ENCODE results near the gene PTPRM. TPM values are rescaled to one million over a fixed set of nuclear protein-coding genes. Genes with fewer than 3 reads are reported as not detected.

PTPRM gene
- total and polyA plus RNA-seq, 2 of the 4 experiments (the other 2 are of a cell fraction) = 28.3 to 51.2 TPM

DNA sequence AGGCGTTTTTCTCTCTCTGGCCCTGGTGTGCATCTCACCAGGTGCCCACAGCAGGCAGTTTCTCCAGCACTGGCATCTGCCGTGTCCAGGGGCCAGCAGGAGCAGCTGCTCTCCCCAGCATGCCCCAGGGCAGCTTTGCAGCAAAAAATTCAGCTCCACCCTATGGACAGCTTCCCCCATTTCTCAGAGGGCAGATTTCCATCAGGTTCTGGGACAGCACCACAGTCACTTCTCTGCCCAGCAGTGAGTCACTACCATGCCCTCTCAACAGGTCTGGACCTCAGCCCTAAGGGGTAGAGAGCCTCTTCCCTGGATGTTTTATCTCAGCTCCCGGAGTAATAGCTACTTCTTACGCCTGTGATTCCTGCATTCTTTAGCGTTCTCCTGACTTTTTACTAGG lies 871.9 kb downstream of the PTPRM start:
- H4K20me1 ChIP-seq (ENCODE audit: insufficient read depth, low read length) = no peaks in the 10 kb centered on the region
- no peak overlapping the region for H3K14ac ChIP-seq (replicated peaks; ENCODE audit: low read depth, low read length)
- no peak overlapping the region for H2AK9ac ChIP-seq (replicated peaks; ENCODE audit: low read depth, low read length, poor library complexity)
- no peak overlapping the region for H3K56ac ChIP-seq (ENCODE audit: extremely low read depth, insufficient read depth, low read length)
- no peak for ATAC-seq (ENCODE audit: low read depth)
- H3K4me3 ChIP-seq (ENCODE audit: insufficient read depth, low read depth, low read length) = no peak overlapping the region
- no peak overlapping the region for H3K27ac ChIP-seq (ENCODE audit: insufficient read depth, low read length)
- H3K9ac ChIP-seq (ENCODE audit: low read depth, low read length) = no peak overlapping the region
- 77% methylated on average over 2 of the region's 5 CpGs; no CpG with 5 or more reads in 1 of the 2 experiments for WGBS, 2 experiments (ENCODE audit: extremely low coverage in 2 of 2, insufficient read length in 1 of 2)
- no peak overlapping the region for H2AK5ac ChIP-seq (ENCODE audit: low read depth, low read length)
- no peak overlapping the region for H2BK120ac ChIP-seq (ENCODE audit: low read depth, low read length)
- CTCF ChIA-PET = no interaction called here
- peaks cover 5% of the 10 kb centered on the region for H3K9me3 ChIP-seq (ENCODE audit: control insufficient read depth, insufficient read depth, low read length)
- H2BK5ac ChIP-seq (ENCODE audit: low read depth, low read length, poor library complexity, severe bottlenecking) = no peak overlapping the region
- in situ Hi-C loops (cut with MboI; ENCODE audit: low sequenced_read_pairs) (no loop called here), intact Hi-C loops (cut with micrococcal nuclease) (no loop called here), dilution Hi-C loops (cut with HindIII; ENCODE audit: low sequenced_read_pairs, unreplicated experiment) (no loop called here)
- no peak overlapping the region for H3K18ac ChIP-seq (ENCODE audit: low read depth, low read length)
- H3K4ac ChIP-seq (ENCODE audit: low read depth, low read length) = no peak overlapping the region
- no peaks in the 10 kb centered on the region for H3K4me1 ChIP-seq (ENCODE audit: control insufficient read depth, insufficient read depth, low read length)
- no peak overlapping the region for H4K8ac ChIP-seq (ENCODE audit: low read depth in 2 of 2, low read length in 2 of 2)
- no TSS peak for BruUV-seq (replicated peaks)
- no peak overlapping the region for H2BK15ac ChIP-seq (ENCODE audit: low read depth, low read length)
- no peak overlapping the region for H2AFZ ChIP-seq (replicated peaks; ENCODE audit: low read length, poor library complexity)
- H3K27me3 ChIP-seq (ENCODE audit: control insufficient read depth, insufficient read depth, low read length) = peaks cover 39% of the 10 kb centered on the region
- no peaks in the 10 kb centered on the region for H3K9me1 ChIP-seq (ENCODE audit: insufficient read depth, low read length)
- no peak for DNase-seq
- TF ChIP-seq, protein P1, sequence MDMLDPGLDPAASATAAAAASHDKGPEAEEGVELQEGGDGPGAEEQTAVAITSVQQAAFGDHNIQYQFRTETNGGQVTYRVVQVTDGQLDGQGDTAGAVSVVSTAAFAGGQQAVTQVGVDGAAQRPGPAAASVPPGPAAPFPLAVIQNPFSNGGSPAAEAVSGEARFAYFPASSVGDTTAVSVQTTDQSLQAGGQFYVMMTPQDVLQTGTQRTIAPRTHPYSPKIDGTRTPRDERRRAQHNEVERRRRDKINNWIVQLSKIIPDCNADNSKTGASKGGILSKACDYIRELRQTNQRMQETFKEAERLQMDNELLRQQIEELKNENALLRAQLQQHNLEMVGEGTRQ (IDR thresholded peaks at IDR 0.05; ENCODE audit: low read depth, low read length) = no peak
- TF ChIP-seq RAD21 (IDR thresholded peaks at IDR 0.05; ENCODE audit: low read length) = no peak
- no peak for TF ChIP-seq POLR2A (IDR thresholded peaks at IDR 0.05; ENCODE audit: low read depth, low read length)
- no peak for TF ChIP-seq MAZ (IDR thresholded peaks at IDR 0.05; ENCODE audit: borderline replicate concordance, low read depth, low read length)
- no peak for TF ChIP-seq FOS (IDR thresholded peaks at IDR 0.05; ENCODE audit: low read depth, low read length)
- no peak for TF ChIP-seq BHLHE40 (IDR thresholded peaks at IDR 0.05; ENCODE audit: low read depth, low read length)
- TF ChIP-seq RFX5 (IDR thresholded peaks at IDR 0.05; ENCODE audit: low read depth, low read length) = no peak
- TF ChIP-seq NFE2L2 (IDR thresholded peaks at IDR 0.05; ENCODE audit: low read depth, low read length) = no peak
- TF ChIP-seq MXI1 (IDR thresholded peaks at IDR 0.05; ENCODE audit: borderline replicate concordance, low read depth, low read length) = no peak
- TF ChIP-seq, protein P2, sequence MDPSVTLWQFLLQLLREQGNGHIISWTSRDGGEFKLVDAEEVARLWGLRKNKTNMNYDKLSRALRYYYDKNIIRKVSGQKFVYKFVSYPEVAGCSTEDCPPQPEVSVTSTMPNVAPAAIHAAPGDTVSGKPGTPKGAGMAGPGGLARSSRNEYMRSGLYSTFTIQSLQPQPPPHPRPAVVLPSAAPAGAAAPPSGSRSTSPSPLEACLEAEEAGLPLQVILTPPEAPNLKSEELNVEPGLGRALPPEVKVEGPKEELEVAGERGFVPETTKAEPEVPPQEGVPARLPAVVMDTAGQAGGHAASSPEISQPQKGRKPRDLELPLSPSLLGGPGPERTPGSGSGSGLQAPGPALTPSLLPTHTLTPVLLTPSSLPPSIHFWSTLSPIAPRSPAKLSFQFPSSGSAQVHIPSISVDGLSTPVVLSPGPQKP (IDR thresholded peaks at IDR 0.05; ENCODE audit: borderline replicate concordance, low read depth, low read length) = no peak
- no peak for TF ChIP-seq CHD1 (IDR thresholded peaks at IDR 0.05; ENCODE audit: low read depth, low read length)
- no peak for TF ChIP-seq RCOR1 (IDR thresholded peaks at IDR 0.05; ENCODE audit: insufficient replicate concordance, low read length)
- TF ChIP-seq CEBPB (IDR thresholded peaks at IDR 0.05; ENCODE audit: low read depth, low read length) = no peak
- TF ChIP-seq, protein P3, sequence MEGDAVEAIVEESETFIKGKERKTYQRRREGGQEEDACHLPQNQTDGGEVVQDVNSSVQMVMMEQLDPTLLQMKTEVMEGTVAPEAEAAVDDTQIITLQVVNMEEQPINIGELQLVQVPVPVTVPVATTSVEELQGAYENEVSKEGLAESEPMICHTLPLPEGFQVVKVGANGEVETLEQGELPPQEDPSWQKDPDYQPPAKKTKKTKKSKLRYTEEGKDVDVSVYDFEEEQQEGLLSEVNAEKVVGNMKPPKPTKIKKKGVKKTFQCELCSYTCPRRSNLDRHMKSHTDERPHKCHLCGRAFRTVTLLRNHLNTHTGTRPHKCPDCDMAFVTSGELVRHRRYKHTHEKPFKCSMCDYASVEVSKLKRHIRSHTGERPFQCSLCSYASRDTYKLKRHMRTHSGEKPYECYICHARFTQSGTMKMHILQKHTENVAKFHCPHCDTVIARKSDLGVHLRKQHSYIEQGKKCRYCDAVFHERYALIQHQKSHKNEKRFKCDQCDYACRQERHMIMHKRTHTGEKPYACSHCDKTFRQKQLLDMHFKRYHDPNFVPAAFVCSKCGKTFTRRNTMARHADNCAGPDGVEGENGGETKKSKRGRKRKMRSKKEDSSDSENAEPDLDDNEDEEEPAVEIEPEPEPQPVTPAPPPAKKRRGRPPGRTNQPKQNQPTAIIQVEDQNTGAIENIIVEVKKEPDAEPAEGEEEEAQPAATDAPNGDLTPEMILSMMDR (conservative IDR thresholded peaks at IDR 0.05; ENCODE audit: low read depth, low read length) = no peak
- no peak for TF ChIP-seq MAFK (IDR thresholded peaks at IDR 0.05; ENCODE audit: low read depth, low read length)
- no peaks in the 10 kb centered on the region for H3K79me1 ChIP-seq (ENCODE audit: low read depth in 1 of 2, low read length in 2 of 2)
- H2BK20ac ChIP-seq (ENCODE audit: low read depth, low read length) = no peak overlapping the region
- POLR2A ChIA-PET (ENCODE audit: unreplicated experiment) = no interaction called here
- H3K4me2 ChIP-seq (ENCODE audit: low read depth, low read length) = no peak overlapping the region
- H4K5ac ChIP-seq (ENCODE audit: low read depth, low read length) = no peak overlapping the region
- no peak overlapping the region for H4K91ac ChIP-seq (ENCODE audit: insufficient read depth, low read depth, low read length)
- H3K23ac ChIP-seq (ENCODE audit: low read depth, low read length) = no peak overlapping the region
- no peaks in the 10 kb centered on the region for H3K36me3 ChIP-seq (ENCODE audit: control insufficient read depth, insufficient read depth, low read length)
